Activated CD8-positive, alpha-beta memory T cell treated with anti-CD3 and anti-CD28 coated beads for 1 hour (primary cell): ENCODE measurements around the gene SPRR2B.
"Not testable (repeated sequence)": the region's sequence is repeated elsewhere in the genome, so short reads cannot be mapped to it uniquely, and the experiment has no call there.

Experiments used
- DNase-seq, 2 donors: peaks; one replicate each; pipeline ENCODE4 v3.0.0-alpha.2; 2020; ENCODE audit warnings: low read depth in 1 of 2; ENCODE audit errors: extremely low read depth in 1 of 2

Gene SPRR2B

DNA sequence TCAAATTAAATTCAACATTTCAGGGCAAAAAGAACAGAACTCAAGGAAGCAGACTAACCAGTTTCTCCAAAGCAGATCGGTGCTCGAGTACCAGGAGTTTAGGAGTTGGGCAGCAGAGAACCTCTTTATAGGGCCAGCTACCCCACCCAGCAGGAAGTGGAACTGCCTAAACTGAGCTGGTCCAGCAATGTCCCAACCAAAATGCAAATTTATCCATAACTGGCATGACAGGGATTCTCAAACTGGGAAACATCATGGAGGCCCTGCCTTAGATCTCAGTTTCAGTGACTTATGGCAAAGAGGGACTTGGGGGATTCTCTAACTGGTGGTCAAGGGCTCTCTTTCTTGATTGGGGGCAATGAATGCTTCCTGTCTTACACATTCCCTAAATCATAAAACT lies at the start of gene SPRR2B:
Gene SPRR2B, minus strand, starts transcription at position 101 of the 400 bp plus-strand sequence. CDS start 772 bp downstream, outside the sequence.
- DNase-seq = no peak

DNA sequence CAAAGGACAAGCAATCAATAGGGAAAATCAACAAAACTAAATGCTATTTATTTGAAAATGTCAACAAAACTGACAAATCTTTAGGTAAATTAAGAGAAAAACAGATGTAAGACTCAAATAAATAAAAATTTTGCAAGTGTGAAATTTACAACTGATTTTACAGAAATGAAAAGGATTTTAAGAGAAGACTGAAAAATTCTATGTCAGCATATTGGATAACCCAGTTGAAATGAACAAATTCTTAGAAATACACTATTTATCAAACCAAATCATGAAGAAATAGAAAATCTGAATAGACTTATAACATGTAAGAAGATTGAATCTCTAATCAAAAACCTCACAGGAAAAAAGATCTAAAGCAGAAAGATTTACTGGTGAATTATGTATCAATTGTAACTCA lies 49.5 kb upstream of the SPRR2B start:
- DNase-seq = no peak

DNA sequence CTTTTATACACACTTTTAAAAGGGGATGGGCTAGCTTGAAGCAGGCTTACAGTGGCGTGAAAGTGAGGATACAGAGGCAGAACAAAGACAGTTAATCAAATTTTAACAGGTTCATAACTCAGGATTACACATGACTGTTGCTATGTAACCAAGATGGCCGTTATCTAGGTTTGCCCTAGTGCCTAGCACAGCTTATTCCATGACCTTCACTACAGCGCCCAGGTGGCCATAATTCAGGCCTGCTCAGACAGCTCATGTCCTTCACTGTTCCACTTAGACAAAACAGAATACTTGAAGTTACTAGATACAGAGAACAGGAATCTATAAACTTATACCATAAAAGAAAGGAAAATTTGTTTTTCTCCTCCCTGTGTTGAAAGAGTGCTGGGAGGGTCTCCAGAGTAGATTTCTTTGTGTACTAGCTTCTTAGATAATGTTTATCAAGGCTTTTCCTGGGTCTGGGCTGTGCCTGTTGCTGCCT lies 48.1 kb upstream of the SPRR2B start:
- no peak for DNase-seq

DNA sequence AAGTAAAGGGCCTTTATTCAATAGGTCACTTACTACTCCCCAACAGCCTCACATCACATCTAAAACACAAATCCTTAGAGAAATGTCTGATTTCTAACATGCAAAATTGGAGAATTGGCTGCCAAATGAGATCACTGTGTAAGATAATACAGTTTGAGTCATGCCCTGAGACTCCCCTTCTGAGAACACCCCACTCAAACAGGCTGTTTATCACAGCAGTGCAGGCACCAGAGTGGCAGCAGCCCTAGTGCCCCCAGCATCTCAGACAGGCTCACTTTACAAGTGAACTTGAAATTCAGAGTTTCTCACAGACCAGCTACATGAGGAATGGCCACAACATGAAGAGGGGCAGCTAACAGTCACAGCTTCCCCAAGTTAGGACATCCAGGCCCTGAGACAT lies 43.9 kb upstream of the SPRR2B start:
- DNase-seq = not testable (repeated sequence)

DNA sequence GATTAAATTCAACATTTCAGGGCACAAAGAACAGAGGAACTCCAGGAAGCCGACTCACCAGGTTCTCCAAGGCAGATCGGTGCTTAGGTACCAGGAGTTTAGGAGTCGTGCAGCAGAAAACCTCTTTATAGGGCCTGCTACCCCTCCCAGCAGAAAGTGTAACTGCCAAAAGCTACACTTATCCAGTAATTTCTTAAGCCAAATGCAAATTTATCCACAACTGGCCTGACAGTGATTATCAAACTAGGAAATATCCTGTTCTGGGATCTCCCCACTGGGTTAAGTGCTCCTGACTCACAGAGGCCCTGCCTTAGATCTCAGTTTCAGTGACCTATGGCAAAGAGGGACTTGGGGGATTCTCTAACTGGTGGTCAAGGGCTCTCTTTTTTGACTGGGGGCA lies 42.0 kb upstream of the SPRR2B start, which contains the start of gene SPRR2F:
Gene SPRR2F, minus strand, starts transcription at position 101 of the 400 bp plus-strand sequence. CDS start 783 bp downstream, outside the sequence.
- no peak for DNase-seq

DNA sequence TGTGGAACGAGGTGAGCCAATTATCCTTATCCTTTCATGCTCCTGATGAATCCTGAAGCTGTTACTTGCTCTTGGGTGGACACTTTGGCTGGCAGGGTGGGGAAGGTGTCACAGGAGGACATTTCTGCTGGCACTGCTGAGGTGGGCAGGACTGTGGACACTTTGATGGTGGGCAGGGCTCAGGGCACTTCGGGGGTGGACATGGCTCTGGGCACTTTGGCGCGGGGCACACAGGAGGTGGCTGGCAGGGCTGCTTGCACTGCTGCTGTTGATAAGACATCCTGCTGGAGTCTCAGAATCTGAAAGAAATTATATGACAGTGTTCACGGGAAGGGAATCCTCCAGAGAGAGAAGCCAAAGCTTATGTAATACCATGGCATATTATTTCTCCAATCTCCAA lies 41.0 kb upstream of the SPRR2B start:
- not testable (repeated sequence) for DNase-seq

DNA sequence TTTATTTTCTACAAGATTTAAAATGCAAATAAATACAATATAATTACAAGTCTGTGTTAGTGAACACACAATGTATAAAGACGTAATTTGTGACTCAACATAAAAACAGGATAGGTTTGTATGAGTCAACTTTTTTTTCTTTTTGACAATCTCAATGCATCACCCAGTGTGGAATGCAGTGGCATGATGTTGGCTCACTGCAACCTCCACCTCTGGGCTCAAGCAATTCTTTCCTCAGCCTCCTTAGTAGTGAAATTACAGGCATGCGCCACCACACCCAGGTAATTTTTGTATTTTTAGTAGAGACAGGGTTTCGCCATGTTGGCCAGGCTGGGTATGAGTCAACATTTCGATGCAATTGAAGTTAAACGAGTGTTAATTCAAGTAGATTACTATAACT lies 28.8 kb upstream of the SPRR2B start:
- no peak for DNase-seq

DNA sequence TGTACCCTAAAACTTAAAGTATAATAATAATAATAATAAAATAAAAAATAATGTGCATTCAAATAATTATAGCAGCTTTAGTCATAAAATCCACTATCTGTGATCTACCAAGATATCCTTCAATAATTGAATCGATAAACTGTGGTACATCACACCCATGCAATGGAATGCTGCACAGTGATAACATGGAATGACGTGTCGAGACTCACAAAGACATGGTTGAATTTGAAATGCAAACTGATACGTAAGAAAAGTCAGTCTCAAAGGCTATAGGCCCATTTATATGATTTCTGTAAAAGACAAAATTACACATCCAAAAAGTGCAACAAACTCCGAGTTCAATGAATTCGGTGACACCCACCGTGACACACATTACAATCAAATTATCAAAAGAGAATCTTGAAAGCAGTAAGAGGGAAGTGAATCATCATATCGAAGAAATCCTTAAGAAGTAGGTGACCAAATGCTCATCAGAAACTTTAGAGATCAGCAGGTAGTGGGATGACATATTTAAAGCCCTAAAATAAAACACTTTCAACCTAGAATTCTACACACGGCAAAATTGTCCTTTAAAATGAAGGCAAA lies 28.1 kb upstream of the SPRR2B start:
- DNase-seq = no peak

DNA sequence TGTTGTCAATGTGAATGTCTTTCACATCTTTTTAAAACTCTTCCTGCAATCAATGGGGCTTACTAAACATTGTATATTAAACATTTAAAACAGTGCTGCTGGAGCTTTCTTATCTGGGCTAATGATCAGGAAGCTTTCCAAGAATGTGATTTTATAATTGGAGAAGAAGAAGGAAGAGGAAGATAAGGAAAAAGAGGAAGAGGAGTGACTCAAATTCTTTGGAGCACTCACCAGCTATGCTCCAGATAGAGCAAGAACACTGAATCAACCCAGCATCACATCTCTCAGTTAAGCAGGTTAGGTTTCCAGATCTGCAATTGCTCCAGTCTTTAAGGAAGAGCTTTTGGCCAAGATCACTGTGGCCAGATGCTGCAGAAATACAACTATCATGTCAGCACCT lies 24.4 kb upstream of the SPRR2B start:
- no peak for DNase-seq

DNA sequence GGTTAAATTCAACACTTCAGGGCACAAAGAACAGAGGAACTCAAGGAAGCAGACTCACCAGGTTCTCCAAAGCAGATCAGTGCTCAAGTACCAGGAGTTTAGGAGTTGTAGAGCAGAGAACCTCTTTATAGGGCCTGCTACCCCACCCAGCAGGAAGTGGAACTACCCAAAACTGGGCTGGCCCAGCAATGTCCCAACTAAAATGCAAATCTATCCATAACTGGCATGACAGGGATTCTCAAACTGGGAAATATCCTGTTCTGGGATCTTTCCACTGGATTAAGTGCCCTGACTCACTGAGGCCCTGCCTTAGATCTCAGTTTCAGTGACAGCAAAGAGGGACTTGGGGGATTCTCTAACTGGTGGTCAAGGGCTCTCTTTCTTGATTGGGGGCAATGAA lies 23.0 kb upstream of the SPRR2B start, which contains the start of gene SPRR2E:
Gene SPRR2E, minus strand, starts transcription at position 101 of the 400 bp plus-strand sequence. CDS start 775 bp downstream, outside the sequence.
- no peak for DNase-seq

DNA sequence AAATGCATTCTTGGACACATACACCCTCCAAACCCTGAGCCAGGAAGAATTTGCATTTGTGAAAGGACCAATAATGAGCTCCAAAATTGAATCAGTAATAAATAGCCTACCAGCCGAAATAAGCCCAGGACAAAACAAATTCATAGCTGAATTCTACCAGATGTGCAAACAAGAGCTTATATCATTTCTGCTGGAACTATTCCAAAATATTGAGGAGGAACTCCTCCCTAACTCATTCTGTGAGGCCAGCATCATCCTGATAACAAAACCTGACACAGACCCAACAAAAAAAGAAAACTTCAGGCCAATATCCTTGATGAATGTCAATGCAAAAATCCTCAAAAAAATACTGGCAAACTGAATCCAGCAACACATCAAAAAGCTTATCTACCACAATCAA lies 16.2 kb upstream of the SPRR2B start:
- DNase-seq = no peak

DNA sequence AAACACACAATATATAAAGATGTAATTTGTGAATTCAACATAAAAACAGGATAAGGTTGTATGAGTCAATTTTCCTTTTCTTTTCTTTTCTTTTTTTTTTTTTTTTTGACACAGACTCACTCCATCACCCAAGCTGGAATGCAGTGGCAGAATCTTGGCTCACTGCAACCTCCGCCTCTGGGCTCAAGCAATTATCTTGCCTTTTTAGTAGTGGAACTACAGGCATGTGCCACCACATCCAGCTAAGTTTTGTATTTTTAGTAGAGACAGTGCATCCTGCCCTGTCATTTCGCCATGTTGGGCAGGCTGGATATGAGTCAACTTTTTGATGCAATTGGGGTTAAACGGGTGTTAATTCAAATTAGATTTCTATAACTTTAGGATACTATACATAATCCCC lies 10.3 kb upstream of the SPRR2B start:
- no peak for DNase-seq

DNA sequence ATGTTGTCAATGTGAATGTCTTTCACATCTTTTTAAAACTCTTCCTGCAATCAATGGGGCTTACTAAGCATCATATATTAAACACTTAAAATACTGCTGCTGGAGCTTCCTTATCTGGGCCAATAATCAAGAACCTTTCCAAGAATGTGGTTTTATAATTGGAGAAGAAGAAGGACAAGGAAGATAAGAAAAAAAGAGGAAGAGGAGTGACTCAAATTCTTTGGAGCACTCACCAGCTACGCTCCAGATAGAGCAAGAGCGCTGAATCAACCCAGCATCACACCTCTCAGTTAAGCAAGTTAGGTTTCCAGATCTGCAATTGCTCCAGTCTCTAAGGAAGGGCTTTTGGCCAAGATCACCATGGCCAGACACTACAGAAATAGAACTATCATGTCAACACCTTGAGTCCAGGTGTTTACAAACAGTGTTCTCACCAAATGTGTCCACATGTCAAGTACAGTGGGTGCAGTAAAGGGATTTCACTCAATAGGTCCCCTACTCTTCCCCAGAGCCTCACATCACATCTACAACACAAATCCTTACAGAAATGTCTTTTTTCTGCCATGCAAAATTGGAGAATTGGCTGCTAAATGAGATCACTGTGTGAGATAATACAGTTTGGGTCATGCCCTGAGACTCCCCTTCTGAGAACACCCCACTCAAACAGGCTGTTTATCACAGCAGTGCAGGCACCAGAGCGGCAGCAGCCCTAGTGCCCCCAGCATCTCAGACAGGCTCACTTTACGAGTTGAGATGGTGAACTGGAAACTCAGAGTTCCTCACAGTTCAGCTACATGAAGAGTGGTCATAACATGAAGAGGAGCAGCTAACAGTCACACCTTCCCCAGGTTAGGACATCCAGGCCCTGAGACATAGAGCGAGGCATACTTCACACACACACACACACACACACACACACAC lies 1.7 kb upstream of the SPRR2B start:
- DNase-seq = no peak

DNA sequence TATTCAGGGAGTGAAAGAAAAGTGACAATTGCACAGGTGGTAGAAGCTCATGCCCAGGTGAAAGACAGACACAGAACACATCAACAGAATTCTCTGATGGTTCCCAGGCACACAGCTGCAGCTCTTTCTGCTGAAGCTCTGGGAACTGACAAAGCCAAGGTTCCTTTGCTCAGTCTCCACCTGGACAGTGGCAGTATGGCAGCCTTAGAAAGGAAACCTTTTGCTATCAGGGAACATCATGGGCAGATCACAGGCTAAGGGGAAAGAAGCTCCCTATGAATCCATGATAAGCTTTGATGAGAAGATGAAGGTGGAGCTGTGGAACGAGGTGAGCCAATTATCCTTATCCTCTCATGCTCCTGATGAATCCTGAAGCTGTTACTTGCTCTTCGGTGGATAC lies 1.2 kb downstream of the SPRR2B start:
- no peak for DNase-seq

DNA sequence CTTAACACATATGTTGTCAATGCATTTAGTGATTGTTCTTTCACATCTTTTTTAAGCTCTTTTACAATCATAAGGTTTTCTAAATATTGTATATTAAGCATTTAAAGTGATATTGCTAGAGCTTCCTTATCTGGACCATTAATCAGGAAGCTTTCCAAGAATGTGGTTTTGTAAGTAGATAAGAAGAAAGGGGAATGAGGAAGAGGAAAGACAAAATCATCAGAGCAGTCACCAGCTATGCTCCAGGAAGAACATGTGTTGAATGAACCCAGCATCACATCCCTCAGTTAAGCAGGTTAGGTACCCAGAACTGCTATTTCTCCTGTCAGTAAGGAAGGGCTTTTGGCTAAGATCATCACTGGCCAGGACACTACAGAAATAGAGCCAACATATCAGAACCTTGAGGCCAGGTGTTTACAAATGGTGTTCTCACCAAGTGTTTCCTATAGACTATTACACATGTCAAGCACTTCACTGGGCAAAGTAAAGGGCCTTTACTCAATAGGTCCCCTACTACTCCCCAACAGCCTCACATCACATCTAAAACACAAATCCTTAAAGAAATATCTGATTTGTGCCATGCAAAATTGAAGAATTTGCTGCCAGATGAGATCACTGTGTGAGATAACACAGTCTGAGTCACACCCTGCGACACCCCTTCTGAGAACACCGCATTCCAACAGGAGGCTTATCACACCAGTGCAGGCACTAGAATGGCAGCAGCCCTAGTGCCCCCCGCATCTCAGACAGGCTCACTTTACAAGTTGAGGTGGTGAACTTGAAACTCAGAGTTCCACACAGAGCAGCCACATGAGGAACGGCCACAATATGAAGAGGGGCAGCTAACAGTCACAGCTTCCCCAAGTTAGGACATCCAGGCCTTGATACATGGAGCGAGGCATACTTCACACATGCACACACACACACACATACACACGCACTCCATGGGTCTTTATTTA lies 12.3 kb downstream of the SPRR2B start:
- DNase-seq = no peak

DNA sequence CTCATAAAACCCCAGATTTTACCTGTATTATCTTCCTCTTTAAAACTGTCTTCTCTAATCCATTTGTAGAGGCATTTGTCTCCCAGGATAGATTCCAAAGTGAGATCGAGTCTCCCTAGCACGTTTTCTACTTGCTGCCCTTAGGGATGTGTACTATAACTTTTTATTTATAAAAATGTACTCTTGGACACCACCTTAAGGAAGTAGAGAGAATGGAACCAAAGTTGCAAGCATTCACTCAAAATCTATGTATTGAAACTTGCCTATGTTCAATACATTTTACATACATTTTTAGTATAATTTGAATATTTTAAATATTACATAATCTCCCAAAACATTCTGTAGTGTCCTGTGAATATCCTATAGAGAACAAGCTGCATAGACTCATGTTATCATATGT lies 13.3 kb downstream of the SPRR2B start:
- DNase-seq = no peak

DNA sequence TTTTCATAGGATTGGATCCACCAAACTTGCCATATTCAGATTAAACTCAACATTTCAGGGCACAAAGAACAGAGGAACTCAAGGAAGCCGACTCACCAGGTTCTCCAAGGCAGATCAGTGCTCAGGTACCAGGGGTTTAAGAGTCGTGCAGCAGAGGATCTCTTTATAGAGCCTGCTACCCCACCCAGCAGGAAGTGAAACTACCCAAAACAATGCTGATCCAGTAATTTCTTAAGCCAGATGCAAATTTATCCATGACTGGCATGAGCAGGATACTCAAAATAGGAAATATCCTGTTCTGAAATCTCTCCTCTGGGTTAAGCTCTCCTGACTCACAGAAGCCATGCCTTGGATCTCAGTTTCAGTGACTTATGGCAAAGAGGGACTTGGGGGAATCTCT lies 14.0 kb downstream of the SPRR2B start, which contains the start of gene SPRR2A:
Gene SPRR2A, minus strand, starts transcription at position 138 of the 400 bp plus-strand sequence. CDS start 777 bp downstream, outside the sequence.
- no peak for DNase-seq

DNA sequence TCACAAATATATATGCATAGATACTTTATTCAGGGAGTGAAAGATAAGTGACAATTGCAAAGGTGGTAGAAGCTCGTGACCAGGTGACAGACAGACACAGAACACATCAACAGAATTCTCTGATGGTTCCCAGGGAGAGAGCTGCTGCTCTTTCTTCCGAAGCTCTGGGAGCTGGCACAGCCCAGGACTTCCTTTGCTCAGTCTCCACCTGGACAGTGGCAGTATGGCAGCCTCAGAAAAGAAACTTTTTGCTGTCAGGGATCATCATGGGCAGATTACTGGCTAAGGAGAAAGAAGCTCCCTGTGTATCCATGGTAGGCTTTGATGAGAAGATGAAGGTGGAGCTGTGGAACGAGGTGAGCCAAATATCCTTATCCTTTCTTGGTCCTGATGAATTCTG lies 15.3 kb downstream of the SPRR2B start:
- not testable (repeated sequence) for DNase-seq

DNA sequence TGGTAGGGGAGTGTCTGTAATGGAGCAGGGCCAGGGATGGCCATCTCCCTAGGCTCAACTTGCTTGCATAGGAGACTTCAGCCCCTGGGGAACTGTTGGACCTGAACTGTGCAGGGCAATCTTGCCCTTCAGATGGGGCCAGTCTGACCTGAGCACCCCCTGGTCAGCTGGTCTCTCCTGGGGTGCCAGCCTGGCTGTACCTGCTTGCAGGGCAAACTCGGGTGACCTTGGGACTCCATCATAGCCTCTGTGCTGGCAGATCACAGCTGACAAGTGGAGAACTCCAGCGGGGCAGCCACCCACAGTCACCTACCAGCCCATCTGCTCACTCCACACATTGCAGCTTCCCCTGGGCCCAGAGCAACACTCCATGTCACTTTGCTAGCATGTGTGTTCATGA lies 22.2 kb downstream of the SPRR2B start:
- DNase-seq = no peak

DNA sequence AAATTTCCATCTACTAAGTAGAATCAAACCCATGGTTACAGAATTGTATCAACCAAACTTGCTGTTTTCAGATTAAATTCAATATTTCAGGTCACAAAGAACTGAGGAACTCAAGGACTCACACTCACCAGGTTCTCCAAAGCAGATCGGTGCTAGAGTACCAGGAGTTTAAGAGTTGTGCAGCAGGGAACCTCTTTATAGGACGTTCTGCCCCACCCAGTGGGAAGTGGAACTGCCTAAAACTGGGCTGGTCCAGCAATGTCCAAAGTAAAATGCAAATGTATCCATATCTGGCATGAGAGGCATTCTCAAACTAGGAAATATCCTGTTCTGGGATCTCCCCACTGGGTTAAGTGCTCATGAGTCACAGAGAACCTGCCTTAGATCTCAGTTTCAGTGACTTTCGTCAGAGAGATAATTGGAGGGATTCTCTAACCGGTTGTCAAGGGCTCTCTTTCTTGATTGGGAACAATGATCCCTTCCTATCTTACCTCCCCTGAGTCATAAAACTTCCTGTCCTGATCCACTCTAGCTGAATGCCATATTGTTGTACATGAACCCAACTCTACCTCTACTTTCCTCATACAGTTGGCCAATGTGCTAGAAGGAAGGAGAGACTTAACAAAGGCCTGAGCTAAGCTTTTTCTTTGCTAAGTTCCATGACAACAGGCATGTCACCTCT lies 30.3 kb downstream of the SPRR2B start, which contains the start of gene SPRR2D:
Gene SPRR2D, minus strand, starts transcription at position 171 of the 682 bp plus-strand sequence. CDS start 774 bp downstream, outside the sequence.
- DNase-seq = no peak
